GM19238 (cell line): Measurements from ENCODE around the gene PRKD1.

Experiments used
- DNase-seq: peaks from one replicate; pipeline ENCODE4 v3.0.0; 2011; ENCODE audit warnings: low spot score; ENCODE audit not compliant: insufficient read length

PRKD1 gene

DNA sequence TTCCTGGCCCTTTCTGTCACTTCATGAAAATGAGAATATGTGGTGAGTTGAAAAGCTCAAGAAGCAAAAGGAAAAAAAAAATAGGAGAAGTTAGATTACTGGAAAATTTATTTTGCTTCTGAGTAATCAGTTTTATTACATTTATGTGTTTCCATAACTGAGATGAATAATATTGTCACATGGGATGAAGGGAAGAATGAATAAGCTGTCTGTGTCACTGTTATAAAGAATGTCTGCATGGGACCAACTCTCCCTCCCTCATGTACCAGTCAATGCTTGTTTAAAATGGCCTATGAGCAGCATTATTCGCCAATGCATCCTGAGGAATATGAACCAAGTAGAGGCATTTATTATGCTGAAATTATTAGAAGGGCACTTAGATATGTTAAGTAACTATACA, 246.3 kb downstream of the PRKD1 start:
- DNase-seq, result no peak

DNA sequence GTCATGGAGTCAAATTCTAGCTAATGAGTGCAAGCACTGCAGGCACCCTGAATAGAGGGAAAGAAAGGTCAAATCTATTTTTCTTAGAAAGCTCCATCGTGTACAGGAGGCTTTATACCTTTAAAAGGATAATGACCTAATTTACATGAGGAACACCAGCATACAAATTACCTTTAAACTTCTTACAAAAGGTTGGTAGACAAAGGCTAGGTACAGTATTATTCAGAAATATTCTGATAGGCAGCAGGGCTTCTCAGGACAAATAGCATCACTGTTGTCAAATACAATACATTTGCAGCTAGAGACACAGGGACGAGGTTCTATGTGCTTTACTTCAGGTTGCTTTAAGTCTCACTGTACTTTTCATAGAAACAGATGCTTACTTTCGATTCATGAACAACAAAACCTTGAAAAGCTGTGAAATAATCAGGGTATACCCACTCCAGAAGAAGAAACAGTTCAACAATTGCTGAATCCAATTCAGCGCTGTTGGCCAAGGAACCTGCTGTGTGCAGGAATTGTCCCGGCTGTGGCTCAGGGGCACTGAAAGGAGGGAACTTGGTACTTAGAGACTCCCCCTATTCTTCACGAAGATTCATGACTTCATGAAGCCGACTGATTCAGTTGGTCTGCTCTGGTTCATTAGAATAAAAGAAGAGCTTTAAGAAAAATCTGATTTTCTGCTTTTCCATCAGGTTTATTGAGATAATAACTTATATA, 252.9 kb downstream of the PRKD1 start:
- DNase-seq, result no peak

DNA sequence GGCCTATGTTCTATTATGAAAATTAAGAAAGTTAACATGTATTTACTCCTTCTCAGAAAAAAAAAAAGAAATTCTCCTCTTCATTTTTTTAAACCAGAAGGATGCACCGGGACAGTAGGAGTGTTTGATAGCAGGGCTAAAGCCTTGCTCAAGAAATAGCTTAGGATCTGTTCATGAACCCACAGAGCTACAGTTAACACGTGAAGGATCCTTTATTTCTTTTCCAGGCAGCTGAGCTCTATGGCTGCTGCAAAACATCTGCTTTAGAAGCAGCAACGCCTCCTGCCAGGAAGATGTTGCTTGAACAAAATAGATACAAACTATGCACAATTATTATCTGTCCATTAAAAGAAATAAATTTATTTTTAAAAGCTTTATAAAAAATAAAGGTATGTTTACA, 254.8 kb downstream of the PRKD1 start:
- no peak for DNase-seq

DNA sequence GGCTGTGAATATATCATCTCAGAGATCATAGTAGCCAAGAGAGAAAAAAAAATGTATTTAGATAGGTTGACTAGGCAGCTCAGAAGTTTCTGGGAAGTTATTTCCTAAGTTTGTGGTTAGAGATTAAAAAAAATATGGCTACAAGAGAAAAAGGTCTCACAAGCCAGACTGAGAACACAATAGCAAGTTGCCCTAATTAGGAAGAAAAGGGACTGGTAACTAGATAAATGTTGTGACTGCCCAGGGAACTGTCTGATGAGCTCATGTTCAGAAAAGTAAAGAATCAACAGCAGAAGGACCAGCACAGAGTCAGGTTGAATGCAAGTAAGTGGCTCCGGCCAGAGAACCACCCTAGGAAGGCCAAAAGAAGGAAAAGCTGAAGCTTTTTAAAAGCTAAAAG, 256.6 kb downstream of the PRKD1 start:
- no peak for DNase-seq

DNA sequence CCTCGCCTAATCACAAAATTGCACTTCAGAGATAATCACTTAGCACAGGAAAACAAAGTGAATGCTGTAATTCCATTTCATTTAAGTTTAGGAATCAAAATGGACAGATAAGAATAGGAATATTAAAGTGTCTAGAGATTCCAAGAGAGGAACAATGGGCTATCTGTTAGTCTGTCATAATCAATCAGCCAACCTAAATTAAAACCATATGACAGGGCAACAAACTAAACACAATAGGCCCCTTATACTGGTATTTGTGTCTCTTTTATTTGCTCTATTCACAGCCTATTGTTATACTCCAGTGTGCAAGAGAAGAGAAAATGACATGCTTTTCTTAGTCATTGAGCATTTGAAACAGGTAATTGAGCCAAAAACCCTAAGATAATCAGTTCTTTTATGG, 259.4 kb downstream of the PRKD1 start:
- DNase-seq, result no peak

DNA sequence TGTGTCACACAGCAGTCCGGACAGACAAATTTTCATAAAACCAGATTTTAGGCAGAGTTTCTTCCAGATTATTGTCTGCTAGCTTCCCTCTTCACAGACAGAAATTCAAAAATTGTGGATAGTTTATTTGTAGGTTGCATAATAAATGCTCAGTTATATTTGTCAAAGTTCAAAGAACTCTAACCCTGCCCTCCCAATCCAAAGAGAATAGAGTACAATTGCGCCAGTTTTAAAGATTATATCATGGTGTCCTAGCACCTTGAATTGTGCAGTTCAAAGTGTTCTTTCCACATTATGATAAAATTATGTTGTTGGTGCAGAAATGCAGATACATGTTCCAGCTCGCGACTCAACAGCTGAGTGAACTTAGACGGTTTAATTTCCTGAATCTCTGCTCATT, 263.1 kb downstream of the PRKD1 start:
- DNase-seq, result no peak

DNA sequence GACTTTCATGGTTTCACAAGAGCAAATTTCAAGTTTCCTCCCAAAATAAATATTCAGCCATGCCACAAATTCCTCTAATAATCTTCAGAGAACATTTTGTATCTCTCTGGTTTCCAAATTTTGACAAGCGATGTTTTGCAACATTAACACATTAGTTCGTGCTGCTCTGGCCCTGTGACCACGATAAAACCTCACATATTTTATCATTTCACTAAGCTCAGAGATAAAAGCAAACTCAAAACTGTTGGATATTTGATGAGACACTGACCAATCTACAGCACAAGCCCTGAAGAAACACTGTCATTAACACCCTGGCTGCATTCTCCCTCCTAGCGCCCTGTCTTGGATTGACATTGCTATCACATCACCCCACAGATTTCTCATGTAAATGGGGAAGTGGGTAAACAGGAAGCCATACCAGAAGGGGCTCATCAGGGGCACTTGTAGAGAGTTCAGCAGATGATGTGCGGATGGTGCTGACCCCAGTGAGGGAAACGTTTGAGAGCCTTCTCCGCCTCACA, 264.3 kb downstream of the PRKD1 start:
- DNase-seq, result no peak

DNA sequence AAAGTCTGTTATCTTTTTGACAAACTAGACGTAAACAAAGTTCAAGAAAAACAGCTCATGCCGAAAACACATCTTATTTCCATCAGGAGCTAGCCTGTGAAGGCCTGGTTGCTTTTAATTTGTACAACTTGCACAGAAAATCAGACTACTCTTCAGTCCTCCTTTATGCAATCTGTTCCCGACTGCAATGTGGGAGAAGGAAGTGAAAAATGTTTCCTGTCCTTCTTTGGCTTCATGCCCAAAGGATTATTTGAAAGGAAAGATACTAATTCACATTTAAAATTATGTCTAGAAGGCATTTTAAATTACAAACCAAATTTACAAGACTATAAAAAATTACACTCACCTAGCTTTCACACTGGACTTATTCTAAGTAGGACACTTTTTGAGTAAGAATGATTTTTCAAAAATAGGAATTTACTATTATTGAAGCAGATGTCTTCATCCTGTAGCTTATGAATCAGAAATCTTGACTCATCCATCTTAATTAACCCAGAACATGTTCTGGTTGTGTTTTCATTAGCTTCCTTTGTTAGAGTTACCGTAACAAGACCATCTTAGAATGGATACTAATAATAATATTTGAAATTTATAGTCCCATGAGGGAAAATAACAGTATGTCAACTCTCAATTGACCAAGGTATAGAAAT, 272.6 kb downstream of the PRKD1 start:
- no peak for DNase-seq

DNA sequence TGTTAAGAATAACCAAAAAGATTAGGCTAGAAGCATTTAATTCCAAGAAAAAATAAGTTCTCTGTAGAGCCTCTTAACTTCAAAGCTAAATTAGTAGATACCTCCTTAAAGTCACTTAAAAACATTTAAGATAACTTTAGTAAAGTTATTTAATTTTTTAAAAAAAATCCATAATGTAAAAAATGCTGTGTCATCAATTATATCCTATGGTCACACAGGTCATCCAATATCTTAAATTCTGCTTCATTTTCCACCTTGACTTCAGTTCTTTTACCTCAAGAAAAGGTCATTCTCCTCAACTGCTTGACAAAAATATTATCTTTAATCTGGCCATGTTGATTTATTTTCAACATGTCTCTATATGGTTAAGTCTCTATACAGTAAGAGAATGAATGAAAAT, 274.3 kb downstream of the PRKD1 start:
- no peak for DNase-seq

DNA sequence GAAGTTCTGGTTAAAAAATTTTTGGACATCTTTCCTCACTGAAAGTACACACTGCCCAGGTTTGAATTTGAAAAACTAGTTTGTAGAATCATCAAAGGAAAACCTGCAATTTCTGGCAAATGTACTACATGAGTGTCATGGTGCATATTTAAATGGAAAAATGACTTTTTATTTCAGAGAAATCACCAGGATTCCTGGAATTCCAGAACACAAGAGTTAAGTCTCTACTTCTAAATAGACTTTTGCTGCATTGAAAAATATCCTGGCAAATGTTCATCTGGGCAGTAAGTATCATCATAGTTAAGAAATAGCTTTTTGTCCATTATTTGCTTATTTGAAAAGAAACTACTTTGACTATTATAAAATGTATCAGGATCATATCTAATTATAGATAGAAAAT, 275.1 kb downstream of the PRKD1 start:
- no peak for DNase-seq

DNA sequence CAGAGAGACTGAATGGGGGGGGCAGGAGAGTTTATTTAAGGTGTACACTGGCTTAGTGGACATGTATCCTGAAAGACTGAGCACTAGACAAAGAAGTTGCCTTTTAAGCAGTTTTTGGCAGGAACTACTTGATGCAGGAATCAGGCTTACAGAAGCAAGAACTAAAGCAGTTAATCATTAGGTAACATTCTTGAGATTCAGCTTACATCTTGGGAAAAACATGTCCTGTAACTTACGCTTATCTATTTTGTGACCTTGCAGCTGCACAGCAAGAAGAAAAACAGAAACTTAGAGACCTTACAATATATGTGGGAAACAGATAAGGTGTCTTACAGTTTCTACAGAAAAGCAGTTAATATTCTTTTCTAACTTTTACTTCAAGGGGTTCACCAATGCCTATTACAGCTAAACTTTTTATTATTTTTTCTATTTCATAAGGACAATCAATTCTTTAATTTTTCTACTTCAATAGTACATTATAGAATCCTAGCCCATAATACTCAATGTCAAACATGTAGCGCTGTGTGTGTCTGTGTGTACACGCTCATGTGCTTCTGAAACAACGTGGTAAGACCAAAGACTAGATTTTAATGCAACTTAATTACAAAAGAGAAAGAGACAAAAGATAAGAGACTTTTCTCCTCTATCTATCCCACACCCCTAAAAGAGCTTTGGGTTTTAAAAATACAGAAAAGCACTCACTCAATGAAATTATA, 276.9 kb downstream of the PRKD1 start:
- no peak for DNase-seq

DNA sequence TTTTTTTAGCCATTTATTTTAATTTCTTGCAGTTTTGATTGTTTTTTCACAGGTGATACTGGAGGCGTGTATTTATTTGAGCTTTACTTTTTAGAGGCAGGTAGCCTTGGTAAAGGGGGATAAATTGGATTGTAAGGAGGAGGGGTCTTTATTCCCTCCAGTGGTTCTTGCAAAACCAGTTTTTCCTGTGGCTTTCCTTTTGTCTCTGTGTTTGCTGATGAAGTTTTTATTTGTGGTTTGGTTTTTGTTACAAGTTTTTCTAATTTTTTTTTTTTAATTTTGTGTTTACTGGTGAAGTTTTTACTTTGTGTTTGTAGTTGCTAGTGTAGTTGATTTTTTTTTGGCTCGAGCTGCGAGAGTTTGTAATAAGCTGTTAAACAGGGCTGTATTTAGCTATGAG, 278.5 kb downstream of the PRKD1 start:
- DNase-seq, result no peak

DNA sequence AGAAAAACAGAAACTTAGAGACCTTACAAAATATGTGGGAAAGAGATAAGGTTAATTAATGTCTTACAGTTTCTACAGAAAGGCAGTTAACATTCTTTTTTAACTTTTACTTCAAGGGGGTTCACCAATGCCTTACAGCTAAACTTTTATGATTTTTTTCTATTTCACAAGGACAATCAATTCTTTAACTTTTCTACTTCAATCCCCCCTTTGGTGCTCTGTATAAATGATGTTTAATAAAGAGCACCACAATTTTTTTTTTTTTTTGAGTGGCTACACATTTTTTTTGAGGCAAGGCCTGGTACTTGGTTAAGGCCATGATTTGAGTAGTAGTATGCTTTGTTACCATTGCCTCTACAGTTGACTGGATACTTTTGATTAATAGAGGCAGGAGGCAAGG, 279.6 kb downstream of the PRKD1 start:
- DNase-seq, result no peak

DNA sequence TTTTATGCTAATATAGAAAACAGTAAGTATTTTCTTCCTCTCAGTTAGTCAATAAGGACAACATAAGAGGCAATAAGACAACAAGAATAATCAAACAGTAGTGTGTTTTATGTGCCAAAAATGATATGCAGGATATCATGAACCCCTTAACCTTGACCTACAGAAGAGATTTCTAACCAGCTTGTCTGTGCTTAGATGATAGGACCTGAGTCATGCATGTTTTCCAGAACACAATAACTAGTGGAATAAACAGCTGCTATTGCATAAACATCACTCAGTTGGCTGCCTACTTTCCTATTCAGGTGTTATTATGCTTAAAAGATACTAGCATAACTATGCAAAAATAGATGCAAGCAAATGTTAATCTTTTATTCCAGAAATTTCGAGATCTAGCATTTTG, 282.5 kb downstream of the PRKD1 start:
- DNase-seq, result no peak

DNA sequence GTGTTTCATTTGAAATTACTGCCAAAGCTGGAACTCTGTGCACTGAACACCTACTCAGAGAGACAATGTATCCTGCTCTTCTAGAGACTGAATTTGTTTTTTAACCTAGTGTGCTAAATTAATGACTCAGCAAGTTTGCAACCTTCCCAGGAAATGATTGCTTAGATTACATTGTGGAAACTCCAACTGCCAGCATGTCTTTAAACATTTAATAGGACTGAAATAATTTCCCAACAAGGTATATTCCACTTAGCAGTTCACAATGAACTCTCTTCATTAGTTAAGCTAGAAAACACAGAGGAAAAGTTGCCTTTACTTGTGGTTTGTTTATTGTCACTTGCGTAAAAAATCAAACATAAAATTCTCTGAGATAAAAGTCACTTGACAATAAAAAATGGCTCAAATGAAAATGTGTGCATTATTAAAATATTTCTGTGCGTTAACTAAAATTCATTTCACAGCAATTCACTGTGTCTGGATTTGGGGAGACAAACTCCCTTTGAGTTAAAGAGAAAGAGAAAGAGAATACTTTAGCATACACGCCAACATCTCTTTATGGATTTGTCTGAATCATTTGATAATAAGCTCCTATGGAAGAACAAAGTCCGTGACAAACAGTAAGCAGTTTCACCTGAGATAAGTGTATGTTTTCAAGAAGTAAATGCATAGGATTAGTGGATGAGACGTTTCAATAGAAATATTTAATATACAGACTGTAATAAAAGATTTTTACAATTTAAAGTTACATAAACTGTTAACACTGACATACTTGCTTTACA, 284.0 kb downstream of the PRKD1 start:
- DNase-seq, result no peak

DNA sequence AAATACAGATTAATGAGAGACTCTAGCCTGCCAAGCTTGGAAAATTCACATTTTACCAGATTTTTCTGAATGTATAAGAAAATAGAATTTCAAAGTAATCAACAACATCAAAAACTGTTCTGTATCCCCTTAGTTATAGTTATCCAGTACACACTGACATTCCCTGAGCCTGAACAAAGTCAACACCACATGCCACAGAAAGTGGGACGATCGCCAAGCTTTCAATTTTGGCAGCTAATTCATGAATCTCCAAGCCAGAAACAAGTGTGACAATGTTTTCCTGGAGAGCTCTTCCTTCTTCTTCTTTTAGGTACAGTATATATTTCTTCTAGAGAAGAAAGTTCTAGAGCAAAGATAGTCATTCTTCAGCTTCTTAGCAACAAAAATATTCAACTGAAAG, 290.2 kb downstream of the PRKD1 start:
- no peak for DNase-seq

DNA sequence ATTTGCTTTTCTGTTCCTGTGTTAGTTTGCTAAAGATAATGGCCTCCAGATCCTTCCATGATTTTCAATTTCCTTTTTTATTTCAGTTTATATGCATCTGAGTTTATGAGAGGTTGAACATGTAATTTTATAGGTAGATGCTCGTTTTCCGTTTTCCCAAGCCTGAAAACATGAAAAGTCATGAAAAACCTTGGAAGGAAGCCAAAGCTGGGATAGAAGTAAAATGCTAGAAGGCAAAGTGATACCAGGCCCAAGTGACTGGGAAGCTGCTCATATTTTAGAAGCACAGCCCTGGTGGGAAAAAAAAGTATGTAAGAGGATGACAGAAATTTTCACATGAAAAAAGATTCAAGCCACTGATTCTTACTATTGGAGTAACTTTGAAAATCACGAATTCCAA, 290.8 kb downstream of the PRKD1 start:
- no peak for DNase-seq

DNA sequence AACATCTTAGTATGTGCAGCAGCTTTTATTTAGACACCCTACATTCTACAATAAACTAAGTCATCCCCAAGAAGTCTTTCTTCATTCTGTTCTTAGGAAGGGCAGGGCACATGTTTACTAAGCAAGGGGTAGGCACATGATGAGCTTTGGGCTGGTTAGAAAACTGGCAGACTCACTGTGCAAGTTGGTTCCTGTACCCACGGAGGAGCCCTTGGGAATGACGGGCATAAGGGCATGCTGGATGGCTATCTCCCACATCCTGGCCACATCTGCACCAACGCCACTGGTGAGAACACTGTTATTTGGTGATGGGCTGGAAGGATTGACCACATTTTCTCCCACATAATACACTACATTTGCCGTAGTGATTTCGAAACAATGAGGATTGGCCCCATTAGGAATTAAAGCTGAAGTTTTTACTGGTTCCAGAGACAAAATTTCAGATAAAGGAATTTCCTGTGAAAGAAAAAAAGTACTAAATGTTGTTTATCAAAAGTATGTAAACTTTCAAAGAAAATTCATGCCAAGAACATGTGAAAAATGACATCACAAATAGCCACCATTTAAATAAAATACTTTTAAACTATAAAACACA, 297.0 kb downstream of the PRKD1 start:
- no peak for DNase-seq

DNA sequence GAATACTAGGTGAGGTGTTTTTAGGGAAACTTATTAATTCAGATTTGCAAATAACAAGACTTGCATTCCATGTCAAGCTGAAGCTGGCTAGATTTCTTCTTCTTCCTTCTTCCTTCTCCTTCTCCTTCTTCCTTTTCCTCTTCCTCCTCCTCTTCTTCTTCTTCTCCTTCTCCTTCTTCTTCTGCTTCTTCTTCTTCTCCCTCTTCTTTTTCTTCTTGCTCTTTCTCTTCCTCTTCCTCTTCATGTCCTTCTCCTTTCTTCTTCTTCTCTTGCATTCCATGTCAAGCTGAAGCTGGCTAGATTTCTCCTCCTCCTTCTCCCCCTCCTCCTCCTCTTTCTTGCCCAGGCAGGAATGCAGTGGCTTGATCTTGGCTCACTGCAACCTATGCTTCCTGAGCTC, 297.8 kb downstream of the PRKD1 start:
- DNase-seq, result no peak

DNA sequence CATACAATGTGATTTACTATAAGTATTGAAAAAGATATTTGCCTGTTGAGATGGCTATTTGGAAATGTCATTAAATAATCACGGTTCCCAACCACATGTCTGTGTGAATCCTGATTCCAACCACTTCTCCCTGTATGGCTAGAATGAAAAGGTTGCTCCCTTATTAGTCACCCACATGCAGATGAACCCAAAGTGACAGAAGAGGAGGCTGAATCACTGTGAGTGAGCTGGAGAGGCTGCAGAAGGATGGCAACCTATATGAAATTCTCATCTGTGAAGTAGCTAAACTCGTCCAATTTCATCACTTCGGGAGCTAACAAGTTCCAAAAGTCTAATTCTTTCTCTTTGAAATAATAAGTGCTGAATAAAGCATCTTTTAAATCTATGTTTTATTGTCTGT, 300.5 kb downstream of the PRKD1 start:
- DNase-seq, result no peak

DNA sequence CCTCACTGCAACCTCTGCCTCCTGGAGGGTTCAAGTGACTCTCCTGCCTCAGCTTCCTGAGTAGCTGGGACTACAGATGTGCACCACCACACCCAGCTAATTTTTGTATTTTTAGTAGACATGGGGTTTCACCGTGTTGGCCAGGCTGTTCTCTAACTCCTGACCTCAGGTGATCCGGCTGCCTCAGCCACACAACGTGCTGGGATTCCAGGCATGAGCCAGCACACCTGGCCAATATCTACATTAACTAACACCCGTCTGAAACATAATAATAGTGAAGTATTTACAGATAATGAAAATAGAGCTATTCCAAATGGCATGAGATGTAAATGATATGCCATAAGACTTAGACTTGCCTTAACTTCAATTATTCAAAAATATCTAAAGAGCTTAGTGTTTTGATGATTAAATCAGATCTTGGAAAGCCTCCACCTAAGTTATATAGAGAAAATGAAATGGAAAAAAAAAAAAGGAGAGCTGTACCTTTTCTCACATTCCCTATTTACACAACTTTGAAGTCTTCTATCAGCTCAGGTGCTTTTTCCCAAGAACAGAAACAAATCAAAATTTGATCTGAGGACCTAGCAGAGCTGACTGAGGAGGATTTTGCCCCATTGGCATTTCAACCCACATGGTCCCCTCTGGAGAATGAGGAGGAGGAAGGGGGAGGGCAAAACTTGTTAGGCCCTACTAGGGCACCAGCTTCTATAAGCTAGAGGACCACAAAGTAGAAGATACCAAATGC, 309.2 kb downstream of the PRKD1 start:
- DNase-seq, result no peak
